ENCODE measurements around the gene CBX6. TPM values are rescaled to one million over a fixed set of nuclear protein-coding genes. Genes with fewer than 3 reads are reported as not detected.

The CBX6 gene
- total RNA-seq, 1 experiment from 2014 or later = 31.4 TPM

DNA sequence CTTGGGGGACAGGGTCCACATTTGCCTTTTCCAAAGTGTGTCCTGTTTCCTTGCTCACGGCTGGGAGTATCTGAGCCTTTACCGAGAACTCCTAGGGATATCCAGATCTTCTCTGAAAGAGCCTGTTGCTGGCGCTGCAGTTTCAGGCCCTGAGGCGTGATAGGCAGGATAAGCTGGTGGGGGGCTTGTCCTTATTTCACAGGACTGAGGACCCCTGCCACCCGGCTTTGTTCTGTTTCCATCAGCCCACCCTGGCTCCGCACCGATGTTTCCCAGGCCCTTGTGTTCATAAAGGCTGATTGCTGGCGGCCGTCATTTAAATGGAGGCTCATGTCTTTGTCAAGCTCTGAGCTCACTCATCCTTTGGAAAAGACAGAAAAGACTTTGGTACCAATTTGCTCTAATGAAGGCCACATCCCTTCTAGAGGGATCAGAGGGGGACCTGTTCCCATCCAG lies 18.8 kb downstream of the CBX6 start:
- H2AFZ ChIP-seq (ENCODE audit: low read length) = no peak overlapping the region
- H3K27ac ChIP-seq (ENCODE audit: insufficient read length, low read depth, low read length) = no peak overlapping the region

More for the DNA sequence above, 18.8 kb downstream of the CBX6 start:
- Histone ChIP-seq H4K20me1 (ENCODE audit: control insufficient read depth, insufficient read depth, insufficient read length) (peaks cover 2% of the 10 kb centered on the region), H2BK15ac (ENCODE audit: low read depth, low read length) (no peak overlapping the region), H3K79me1 (ENCODE audit: insufficient read depth, low read depth, low read length, poor library complexity, severe bottlenecking) (no peaks in the 10 kb centered on the region), H3K23me2 (ENCODE audit: insufficient read length, low read depth, low read length, poor library complexity, severe bottlenecking) (no peaks in the 10 kb centered on the region), H2BK20ac (ENCODE audit: low read depth, low read length, poor library complexity, severe bottlenecking) (no peak overlapping the region), H3K56ac (ENCODE audit: insufficient read length, low read depth, low read length) (no peak overlapping the region), H3T11ph (ENCODE audit: low read length) (no peak overlapping the region), H4K5ac (ENCODE audit: insufficient read length, low read depth, low read length) (no peak overlapping the region), H3K23ac (ENCODE audit: insufficient read length, low read depth, low read length) (no peak overlapping the region), H3K18ac (ENCODE audit: insufficient read length, low read depth, low read length) (no peak overlapping the region), H3K79me2 (ENCODE audit: insufficient read depth, low read length) (no peaks in the 10 kb centered on the region), H3K9me3 (ENCODE audit: control insufficient read depth, low read depth, low read length) (no peaks in the 10 kb centered on the region), H2BK12ac (ENCODE audit: insufficient read length, low read depth, low read length) (no peak overlapping the region), H3K14ac (ENCODE audit: insufficient read depth, low read length) (no peak overlapping the region), H3K27me3 (ENCODE audit: insufficient read depth, low read length) (no peaks in the 10 kb centered on the region), H3K9ac (ENCODE audit: extremely low read depth, insufficient read length, low read length) (no peak overlapping the region), H2BK5ac (ENCODE audit: insufficient read length, low read length) (no peak overlapping the region), H4K91ac (ENCODE audit: insufficient read length, low read depth, low read length) (no peak overlapping the region), H3K4me1 (ENCODE audit: insufficient read depth, low read length) (no peaks in the 10 kb centered on the region), H3K4me2 (ENCODE audit: insufficient read depth, insufficient read length, low read length) (no peak overlapping the region), H4K8ac (replicated peaks; ENCODE audit: insufficient read length, low read depth, low read length) (no peak overlapping the region), H2AK5ac (ENCODE audit: insufficient read length, low read length) (no peak overlapping the region), H2BK120ac (ENCODE audit: low read depth, low read length, poor library complexity, severe bottlenecking) (no peak overlapping the region), H3K4ac (ENCODE audit: low read depth, low read length) (no peak overlapping the region)
- H3K36me3 Mint-ChIP-seq (ENCODE audit: insufficient read depth in 1 of 3, low read depth in 3 of 3) = no peaks in the 10 kb centered on the region
- TF ChIP-seq, protein P1, sequence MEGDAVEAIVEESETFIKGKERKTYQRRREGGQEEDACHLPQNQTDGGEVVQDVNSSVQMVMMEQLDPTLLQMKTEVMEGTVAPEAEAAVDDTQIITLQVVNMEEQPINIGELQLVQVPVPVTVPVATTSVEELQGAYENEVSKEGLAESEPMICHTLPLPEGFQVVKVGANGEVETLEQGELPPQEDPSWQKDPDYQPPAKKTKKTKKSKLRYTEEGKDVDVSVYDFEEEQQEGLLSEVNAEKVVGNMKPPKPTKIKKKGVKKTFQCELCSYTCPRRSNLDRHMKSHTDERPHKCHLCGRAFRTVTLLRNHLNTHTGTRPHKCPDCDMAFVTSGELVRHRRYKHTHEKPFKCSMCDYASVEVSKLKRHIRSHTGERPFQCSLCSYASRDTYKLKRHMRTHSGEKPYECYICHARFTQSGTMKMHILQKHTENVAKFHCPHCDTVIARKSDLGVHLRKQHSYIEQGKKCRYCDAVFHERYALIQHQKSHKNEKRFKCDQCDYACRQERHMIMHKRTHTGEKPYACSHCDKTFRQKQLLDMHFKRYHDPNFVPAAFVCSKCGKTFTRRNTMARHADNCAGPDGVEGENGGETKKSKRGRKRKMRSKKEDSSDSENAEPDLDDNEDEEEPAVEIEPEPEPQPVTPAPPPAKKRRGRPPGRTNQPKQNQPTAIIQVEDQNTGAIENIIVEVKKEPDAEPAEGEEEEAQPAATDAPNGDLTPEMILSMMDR (conservative IDR thresholded peaks at IDR 0.05) = no peak
- peaks cover 60% of the 10 kb centered on the region for H3K27me3 Mint-ChIP-seq (ENCODE audit: low read depth)
- H3K4me1 Mint-ChIP-seq = peaks cover 11 to 26% of the 10 kb centered on the region in 2 experiments
- H3K4me3 Mint-ChIP-seq = no peak overlapping the region
- WGBS (ENCODE audit: extremely low coverage, insufficient read length, low lambda C conversion rate) = no CpG with 5 or more reads among the region's 9 CpGs
- H3K27ac Mint-ChIP-seq = peak overlapping the region in 1 of 3 experiments; percentile 52; a peak in 2 of 7 replicates
- DNase-seq = no peak
- no peaks in the 10 kb centered on the region for H3K9me3 Mint-ChIP-seq
